Ramos (cell line): ENCODE measurements around the gene ZNF536.
"Not testable (repeated sequence)": the region's sequence is repeated elsewhere in the genome, so short reads cannot be mapped to it uniquely, and the experiment has no call there.

Experiments
- in situ Hi-C: fragments of 300-500 bp; cut with MboI; formaldehyde crosslinking; loops from one replicate; pipeline ENCODE4 v1.14.3; 2022; ENCODE audit warnings: low sequenced_read_pairs; ENCODE audit not compliant: unreplicated experiment

ZNF536 gene

GRCh38 chr19:30385666-30386065 is 13.5 kb downstream of the ZNF536 start:
- in situ Hi-C loops: no loop called here

DNA sequence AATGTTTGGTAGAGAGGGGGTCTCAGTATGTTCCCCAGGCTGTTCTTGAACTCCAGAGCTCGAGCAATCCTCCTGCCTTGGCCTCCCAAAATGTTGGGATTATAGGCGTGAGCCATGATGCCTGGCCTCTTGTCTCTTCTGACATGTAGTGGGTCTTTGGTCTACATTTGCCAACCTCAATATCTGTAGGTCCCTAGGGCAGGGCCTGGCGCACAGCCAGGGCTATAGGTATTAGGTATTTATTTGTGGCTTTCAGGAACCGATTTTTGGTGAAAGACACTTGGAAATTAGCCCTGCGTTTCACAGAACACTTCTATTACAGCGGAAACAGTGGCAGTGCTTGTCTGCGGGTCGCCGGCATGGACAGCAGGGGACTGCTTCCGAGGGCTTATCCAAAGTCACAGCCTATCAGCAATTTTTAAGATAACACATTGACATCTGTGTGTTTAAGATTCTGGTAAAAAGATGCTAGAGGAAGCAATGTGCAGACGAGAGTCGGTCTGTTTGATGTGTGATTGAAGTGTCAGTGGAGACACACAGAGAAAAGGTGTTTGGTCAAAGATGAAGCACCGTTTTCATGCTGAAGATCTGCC is 14.5 kb downstream of the ZNF536 start:
- in situ Hi-C loops: no loop called here

- in situ Hi-C loops: no loop called here
Measured at GRCh38 chr19:30387311-30388115, 15.3 kb downstream of the ZNF536 start.

DNA sequence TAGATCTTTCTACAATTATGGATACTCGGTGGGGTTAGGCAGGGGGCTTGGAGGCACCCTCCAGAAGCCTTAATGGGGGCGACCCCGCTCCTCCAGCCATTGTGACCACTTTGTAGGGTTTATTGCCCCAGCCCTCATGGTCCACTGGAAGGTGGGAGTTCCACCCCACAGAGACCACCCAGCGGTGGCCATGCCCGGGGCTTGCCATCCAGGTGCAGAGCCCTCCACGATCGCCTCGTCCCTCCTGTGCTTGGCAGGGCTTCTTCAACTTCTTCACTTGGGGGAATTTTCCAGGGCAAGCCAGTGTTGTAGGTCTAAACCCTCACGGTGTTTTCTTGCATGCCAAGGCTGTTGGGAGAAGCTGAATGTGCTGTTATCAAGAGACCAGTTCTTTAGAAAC is 16.1 kb downstream of the ZNF536 start:
- in situ Hi-C loops: no loop called here

GRCh38 chr19:30388819-30389218 is 16.6 kb downstream of the ZNF536 start:
- in situ Hi-C loops: no loop called here

- in situ Hi-C loops: no loop called here
Measured at GRCh38 chr19:30390356-30390988, 18.3 kb downstream of the ZNF536 start.

DNA sequence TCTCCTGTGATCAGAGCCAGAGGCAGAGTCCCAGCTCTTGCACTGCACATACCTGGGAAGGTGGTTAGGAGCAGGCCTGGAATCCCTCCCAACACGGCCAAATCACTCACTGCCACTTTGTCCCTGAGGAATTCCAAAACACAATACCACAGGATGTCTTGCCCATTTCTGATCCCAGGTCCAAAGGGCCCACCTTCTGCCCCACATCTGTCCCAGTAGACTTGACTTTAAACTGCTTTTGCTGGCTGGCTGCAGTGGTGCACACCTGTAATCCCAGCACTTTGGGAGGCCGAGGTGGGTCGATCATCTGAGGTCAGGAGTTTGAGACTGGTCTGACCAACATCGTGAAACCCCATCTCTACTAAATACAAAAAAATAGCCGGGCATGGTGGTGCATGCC is 18.9 kb downstream of the ZNF536 start:
- in situ Hi-C loops: no loop called here

DNA sequence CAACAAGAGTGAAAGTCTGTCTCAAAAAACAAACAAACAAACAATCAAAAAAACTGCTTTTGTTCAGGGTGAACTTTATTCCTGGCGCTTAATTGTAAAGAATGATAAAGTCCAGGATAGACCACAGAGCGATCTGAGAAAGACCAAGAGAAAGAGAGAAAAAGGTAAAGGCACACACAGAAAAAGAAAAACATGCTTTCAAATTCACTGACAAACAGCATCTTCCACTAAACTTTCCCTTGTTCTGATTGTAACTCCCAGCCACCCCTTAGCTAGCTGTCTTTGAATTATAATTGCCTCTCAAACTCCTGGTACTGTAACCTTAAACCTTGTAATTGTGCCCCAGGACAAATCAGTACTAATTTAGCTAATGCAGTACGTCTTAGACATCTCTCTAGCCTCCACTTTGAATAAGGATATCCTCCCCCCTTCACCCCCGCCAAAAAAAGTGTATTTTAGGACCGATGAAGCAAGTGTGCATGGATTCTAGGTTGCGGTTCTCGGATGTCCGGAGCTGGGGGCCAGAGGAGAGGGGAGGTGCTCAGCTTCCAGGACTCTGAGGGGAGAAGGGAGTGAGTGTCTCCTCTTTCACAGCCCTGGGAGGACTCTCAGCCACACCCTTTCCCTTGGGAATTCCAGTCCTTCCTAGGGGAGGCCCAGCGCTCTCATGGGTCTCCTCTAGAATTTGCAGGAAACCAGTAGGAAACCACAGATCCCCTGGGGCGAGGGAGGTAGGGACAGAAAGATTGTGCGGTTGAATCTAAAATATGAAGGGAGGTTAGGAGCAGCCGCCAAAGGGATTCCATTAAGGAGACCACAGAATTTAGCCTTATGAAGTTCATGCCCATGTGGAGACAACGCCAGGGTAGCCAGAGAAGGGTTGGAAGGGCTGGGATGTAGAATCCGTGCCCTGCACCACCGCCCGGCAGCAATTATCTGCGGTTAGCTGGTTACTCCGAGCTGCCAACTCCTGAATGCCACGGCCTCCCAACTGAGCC is 19.7 kb downstream of the ZNF536 start:
- in situ Hi-C loops: no loop called here

DNA sequence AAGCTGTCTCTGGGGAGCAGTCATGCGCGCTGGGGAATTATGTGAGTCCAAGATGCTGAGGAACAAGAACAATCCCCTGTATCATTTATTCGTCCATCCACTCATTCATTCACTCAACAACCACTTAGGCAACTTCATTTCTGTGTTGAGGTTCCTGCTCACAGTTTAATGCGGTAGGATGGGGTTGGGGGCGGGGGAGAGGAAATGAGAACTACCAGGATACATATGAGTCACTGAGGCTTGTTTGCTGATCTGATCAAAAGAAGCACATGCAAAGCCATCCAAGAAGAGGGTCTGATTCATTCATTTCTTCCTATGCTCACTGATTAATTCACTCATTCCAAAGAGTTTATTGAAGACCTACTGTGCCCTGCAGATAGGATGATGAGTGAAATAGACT is 20.9 kb downstream of the ZNF536 start:
- in situ Hi-C loops: no loop called here

- in situ Hi-C loops: no loop called here
Measured at GRCh38 chr19:30393729-30394480, 21.7 kb downstream of the ZNF536 start.

- in situ Hi-C loops: no loop called here
Measured at GRCh38 chr19:30394481-30395151, 22.4 kb downstream of the ZNF536 start.

DNA sequence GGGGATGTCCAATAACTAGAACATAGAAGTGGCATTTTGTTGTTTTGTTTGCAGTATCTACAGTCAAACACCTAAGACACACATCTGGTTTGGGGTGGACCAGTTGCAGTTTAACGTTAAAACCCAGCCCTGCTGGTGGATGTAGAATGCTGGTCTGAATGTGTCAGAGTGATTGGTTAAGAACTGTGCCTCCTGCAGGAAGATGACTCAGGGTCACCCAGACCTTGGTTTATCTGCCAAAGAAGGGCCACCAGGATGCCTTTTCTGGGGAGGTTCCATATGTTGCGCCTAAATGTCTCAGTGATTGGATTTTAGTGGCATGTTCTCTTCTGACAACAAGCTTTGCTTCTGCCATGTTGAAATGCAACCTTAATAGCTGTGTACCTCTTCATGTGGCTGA is 23.1 kb downstream of the ZNF536 start:
- in situ Hi-C loops: no loop called here

- in situ Hi-C loops: not testable (repeated sequence)
Measured at GRCh38 chr19:30398539-30398938, 26.4 kb downstream of the ZNF536 start.

DNA sequence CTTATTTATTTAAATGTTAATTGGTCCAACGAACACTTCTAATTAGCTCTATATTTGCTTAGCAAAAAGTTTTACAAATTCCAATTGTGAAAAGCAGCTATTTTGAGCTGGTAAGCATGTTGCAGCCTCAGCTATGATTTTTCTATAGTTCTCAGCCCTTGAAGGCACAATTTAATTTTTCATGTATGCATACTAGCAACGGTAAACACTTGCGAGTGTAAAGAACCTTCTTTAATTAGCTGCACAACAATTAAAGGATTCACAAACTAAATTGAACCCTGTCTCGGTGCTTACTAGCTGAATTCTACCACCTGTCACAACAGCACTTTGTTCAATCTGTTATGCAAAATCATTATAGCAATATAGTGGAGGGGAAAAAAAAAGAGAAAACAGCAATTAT is 29.8 kb downstream of the ZNF536 start:
- in situ Hi-C loops: no loop called here

DNA sequence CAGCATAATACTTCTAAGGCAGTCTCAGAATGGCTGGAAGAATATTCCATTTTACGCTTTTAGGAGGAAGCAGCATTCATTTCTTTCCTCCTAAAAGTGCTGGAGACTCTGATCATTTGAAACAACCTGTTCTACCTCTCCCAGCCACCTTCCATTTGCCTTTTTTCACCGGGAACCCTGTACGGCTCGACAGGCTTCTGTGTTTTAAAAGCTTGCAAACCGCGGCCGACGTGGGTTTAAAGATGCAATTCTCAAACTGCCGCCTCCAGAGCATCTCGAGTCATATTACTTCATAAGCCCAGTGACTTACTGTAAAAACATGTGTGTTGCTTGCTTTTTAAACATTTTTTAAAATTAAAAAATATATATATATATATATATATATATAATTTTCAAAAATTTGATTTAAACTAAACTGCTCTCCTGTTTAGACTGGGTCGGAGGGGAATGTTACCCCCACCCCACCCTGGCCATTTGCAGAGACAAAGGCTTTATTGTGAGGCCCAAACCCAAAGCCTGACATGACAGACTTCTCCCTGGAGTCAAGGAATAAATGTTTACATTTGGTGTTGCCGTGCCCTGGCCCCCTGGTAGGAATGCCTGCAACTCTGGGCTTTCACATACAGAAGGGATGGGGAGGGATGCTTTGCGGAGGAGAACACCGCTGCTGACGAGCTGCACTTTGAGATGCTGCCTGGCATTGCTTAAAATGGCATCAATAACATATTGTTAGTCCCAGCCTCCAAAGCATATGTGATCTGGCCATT is 30.4 kb downstream of the ZNF536 start:
- in situ Hi-C loops: no loop called here

GRCh38 chr19:30403203-30403985 is 31.2 kb downstream of the ZNF536 start:
- in situ Hi-C loops: no loop called here

- in situ Hi-C loops: no loop called here
Measured at GRCh38 chr19:30406220-30407067, 34.3 kb downstream of the ZNF536 start.
